WTC11 (cell line): Measurements from ENCODE around the gene UGT1A10.

Source experiments
- CREB1 ChIP-seq: sonication (generic); formaldehyde crosslinking; IDR thresholded peaks from 2 replicates; pipeline ENCODE4 v1.8.0; 2023; ENCODE audit warnings: mild to moderate bottlenecking, missing genetic modification reagents
- CTCF ChIP-seq: fragments of 200-600 bp; IDR thresholded peaks from 2 replicates; pipeline ENCODE4 v1.8.0; 2022; ENCODE audit warnings: antibody characterized with exemption
- E2F1 ChIP-seq: sonication (generic); formaldehyde crosslinking; IDR thresholded peaks from 2 replicates; pipeline ENCODE4 v1.8.0; 2022; ENCODE audit warnings: mild to moderate bottlenecking, missing genetic modification reagents
- NFE2L1 ChIP-seq: sonication (generic); formaldehyde crosslinking; IDR thresholded peaks from 2 replicates; pipeline ENCODE4 v1.8.1; 2023; ENCODE audit warnings: missing genetic modification reagents

GRCh38 chr2:233668605-233669260 lies 32.5 kb downstream of the UGT1A10 start:
- TF ChIP-seq CREB1 (CRISPR knock-in tag), result no peak
- no peak for TF ChIP-seq E2F1
- no peak for TF ChIP-seq CTCF
- no peak for TF ChIP-seq NFE2L1 (CRISPR knock-in tag)
